Measurements from ENCODE around the gene RAB26. TPM values are rescaled to one million over a fixed set of nuclear protein-coding genes. Genes with fewer than 3 reads are reported as not detected.

The RAB26 gene
- total and polyA plus RNA-seq, 2 of the 13 experiments (the other 11 are each of a cell fraction or from before 2014, with no cell fraction given) = 0.86 to 3.6 TPM

- Histone ChIP-seq H3K4me2 (ENCODE audit: low read depth, low read length) (peak overlapping the region; percentile 71), H4K20me1 (ENCODE audit: insufficient read depth, low read length) (no peaks in the 10 kb centered on the region), H3K4me1 (ENCODE audit: insufficient read depth, low read length) (peaks cover 59% of the 10 kb centered on the region), H3K9me3 (ENCODE audit: low read length) (no peaks in the 10 kb centered on the region), H3K27ac (ENCODE audit: extremely low read length, insufficient read depth, low read length) (no peak overlapping the region), H3K9ac (ENCODE audit: insufficient read depth, low read depth, low read length) (peak overlapping the region; percentile 44; the same call in 1 of the 2 replicates), H3K27me3 (ENCODE audit: control insufficient read depth in 1 of 2, insufficient read depth in 2 of 2, low read length in 2 of 2) (peaks cover 2 to 39% of the 10 kb centered on the region in 2 experiments; a peak in 3 of 5 replicates), H3K79me2 (ENCODE audit: insufficient read depth, low read length) (no peaks in the 10 kb centered on the region), H2AFZ (ENCODE audit: low read length) (no peak overlapping the region), H3K36me3 (replicated peaks in 1 of 2; ENCODE audit: control insufficient read depth in 1 of 2, insufficient read depth in 2 of 2, low read length in 2 of 2) (no peaks in the 10 kb centered on the region), H3K4me3 (replicated peaks in 1 of 3; ENCODE audit: insufficient read depth in 1 of 3, low read depth in 2 of 3, low read length in 3 of 3) (peak overlapping the region; percentile 53 to 66 (median 53))
- DNase-seq (ENCODE audit: low spot score) (no peak), FAIRE-seq (no peak), ATAC-seq (peak; percentile 57)
- in situ Hi-C loops (cut with HindIII; ENCODE audit: extremely low pct_ligation_motif_present, low pct_unique_long_range_greater_than_20kb) (no loop called here), intact Hi-C loops (cut with micrococcal nuclease; ENCODE audit: unreplicated experiment) (loop anchor here (5.0 kb wide), 2 partner anchors 33 to 57 kb away; partner anchors contain the start of gene ECI1)
- no TSS peak for BruUV-seq (replicated peaks)
- ChIA-PET CTCF (ENCODE audit: low intra/inter-chr PET ratio, low total read pairs) (interaction anchor here (1.6 kb wide), 1 partner anchor 56 kb away, joined by 6 read pairs; the partner anchor contains the start of gene ECI1), POLR2A (interaction anchor here (0.6 to 2.9 kb wide), 10 partner anchors 9 to 56 kb away, joined by 3 to 19 read pairs (median 4); partner anchors contain the start of genes E4F1, ECI1, PGP and TRAF7)
- no CpG with 5 or more reads among the region's 49 CpGs for WGBS (ENCODE audit: low lambda C conversion rate)
- TF ChIP-seq HNRNPL (IDR thresholded peaks at IDR 0.05; ENCODE audit: low read depth, low read length) = peak; percentile 65; the same call in 1 of the 2 replicates
- TF ChIP-seq ZNF576 (CRISPR knock-in tag; IDR thresholded peaks at IDR 0.05) = 0 out of 2 replicates have a peak, but pooled peaks have one; percentile 26
- 0 out of 2 replicates have a peak, but pooled peaks have one; percentile 7 for TF ChIP-seq ZBTB38 (CRISPR knock-in tag; IDR thresholded peaks at IDR 0.05)
- peak; percentile 10 for TF ChIP-seq HNRNPK (IDR thresholded peaks at IDR 0.05; ENCODE audit: low read depth, low read length, poor library complexity, severe bottlenecking)
- TF ChIP-seq BCL3 (CRISPR knock-in tag; IDR thresholded peaks at IDR 0.05) = peak; percentile 50; the same call in 1 of the 2 replicates
- TF ChIP-seq, protein P1, sequence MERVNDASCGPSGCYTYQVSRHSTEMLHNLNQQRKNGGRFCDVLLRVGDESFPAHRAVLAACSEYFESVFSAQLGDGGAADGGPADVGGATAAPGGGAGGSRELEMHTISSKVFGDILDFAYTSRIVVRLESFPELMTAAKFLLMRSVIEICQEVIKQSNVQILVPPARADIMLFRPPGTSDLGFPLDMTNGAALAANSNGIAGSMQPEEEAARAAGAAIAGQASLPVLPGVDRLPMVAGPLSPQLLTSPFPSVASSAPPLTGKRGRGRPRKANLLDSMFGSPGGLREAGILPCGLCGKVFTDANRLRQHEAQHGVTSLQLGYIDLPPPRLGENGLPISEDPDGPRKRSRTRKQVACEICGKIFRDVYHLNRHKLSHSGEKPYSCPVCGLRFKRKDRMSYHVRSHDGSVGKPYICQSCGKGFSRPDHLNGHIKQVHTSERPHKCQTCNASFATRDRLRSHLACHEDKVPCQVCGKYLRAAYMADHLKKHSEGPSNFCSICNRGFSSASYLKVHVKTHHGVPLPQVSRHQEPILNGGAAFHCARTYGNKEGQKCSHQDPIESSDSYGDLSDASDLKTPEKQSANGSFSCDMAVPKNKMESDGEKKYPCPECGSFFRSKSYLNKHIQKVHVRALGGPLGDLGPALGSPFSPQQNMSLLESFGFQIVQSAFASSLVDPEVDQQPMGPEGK (CRISPR knock-in tag; IDR thresholded peaks at IDR 0.05) = peak; percentile 57; the same call in 1 of the 2 replicates
- TF ChIP-seq TIGD3 (CRISPR knock-in tag; IDR thresholded peaks at IDR 0.05; ENCODE audit: borderline replicate concordance) = 0 out of 2 replicates have a peak, but pooled peaks have one; percentile 49
- TF ChIP-seq ZNF737 (CRISPR knock-in tag; IDR thresholded peaks at IDR 0.05; ENCODE audit: borderline replicate concordance) = no peak
- no peak for TF ChIP-seq ZSCAN22 (CRISPR knock-in tag; IDR thresholded peaks at IDR 0.05)
- TF ChIP-seq LCORL (IDR thresholded peaks at IDR 0.05) = no peak
- TF ChIP-seq LCORL (CRISPR knock-in tag; IDR thresholded peaks at IDR 0.05) = 0 out of 2 replicates have a peak, but pooled peaks have one; percentile 10
- peak; percentile 47 for TF ChIP-seq ZFX (CRISPR knock-in tag; IDR thresholded peaks at IDR 0.05; ENCODE audit: low read depth)
- TF ChIP-seq KDM5A (IDR thresholded peaks at IDR 0.05; ENCODE audit: borderline replicate concordance, low read length) = no peak
- peak; percentile 21; the same call in 1 of the 2 replicates for TF ChIP-seq SAP130 (CRISPR knock-in tag; IDR thresholded peaks at IDR 0.05; ENCODE audit: low read depth)
- no peak for TF ChIP-seq ELF1 (CRISPR knock-in tag; IDR thresholded peaks at IDR 0.05)
- no peak for TF ChIP-seq ZNF713 (CRISPR knock-in tag; IDR thresholded peaks at IDR 0.05)
- no peak for TF ChIP-seq NCOA2 (CRISPR knock-in tag; IDR thresholded peaks at IDR 0.05)
Observed at GRCh38 chr16:2195322-2196161, 47.1 kb downstream of the RAB26 start.
